IPS DF 4.7 (cell line): ENCODE results near the gene GBP5.
"Not testable (repeated sequence)": the region's sequence is repeated elsewhere in the genome, so short reads cannot be mapped to it uniquely, and the experiment has no call there.

Source experiments
- DNase-seq: peaks from one replicate; pipeline ENCODE4 v3.0.0-alpha.2; 2013; ENCODE audit warnings: low spot score; ENCODE audit errors: extremely low read depth

Gene GBP5

GRCh38 chr1:89284078-89284763 lies 11.6 kb upstream of the GBP5 start:
- DNase-seq, result not testable (repeated sequence)

GRCh38 chr1:89280766-89281165 lies 8.1 kb upstream of the GBP5 start:
- no peak for DNase-seq

- DNase-seq, result no peak
Observed at GRCh38 chr1:89279011-89279466, 6.4 kb upstream of the GBP5 start.

- DNase-seq, result no peak
Observed at GRCh38 chr1:89277725-89278124, 5.1 kb upstream of the GBP5 start.

- DNase-seq, result no peak
Observed at GRCh38 chr1:89276690-89277089, 4.0 kb upstream of the GBP5 start.

GRCh38 chr1:89274411-89274857 lies 1.8 kb upstream of the GBP5 start:
- DNase-seq, result no peak

- no peak for DNase-seq
Observed at GRCh38 chr1:89273324-89273778, 691 bp upstream of the GBP5 start.

- DNase-seq, result no peak
Observed at GRCh38 chr1:89271341-89272015, 1.2 kb downstream of the GBP5 start.

GRCh38 chr1:89270423-89270822 lies 2.2 kb downstream of the GBP5 start:
- DNase-seq, result no peak

- no peak for DNase-seq
Observed at GRCh38 chr1:89269277-89269676, 3.4 kb downstream of the GBP5 start.

GRCh38 chr1:89262643-89263042 lies 10.0 kb downstream of the GBP5 start:
- no peak for DNase-seq

- DNase-seq, result no peak
Observed at GRCh38 chr1:89261926-89262515, 10.6 kb downstream of the GBP5 start.

- no peak for DNase-seq
Observed at GRCh38 chr1:89260566-89261255, 11.9 kb downstream of the GBP5 start.

GRCh38 chr1:89260042-89260441 lies 12.6 kb downstream of the GBP5 start:
- DNase-seq, result no peak

GRCh38 chr1:89259283-89259971 lies 13.2 kb downstream of the GBP5 start:
- no peak for DNase-seq

GRCh38 chr1:89257041-89257440 lies 15.6 kb downstream of the GBP5 start:
- DNase-seq, result no peak

- not testable (repeated sequence) for DNase-seq
Observed at GRCh38 chr1:89255581-89255980, 17.1 kb downstream of the GBP5 start.

GRCh38 chr1:89254658-89255287 lies 17.9 kb downstream of the GBP5 start:
- no peak for DNase-seq

- DNase-seq, result no peak
Observed at GRCh38 chr1:89243046-89243445, 29.6 kb downstream of the GBP5 start.
